ENCODE results near the gene ACADL. TPM values are rescaled to one million over a fixed set of nuclear protein-coding genes. Genes with fewer than 3 reads are reported as not detected.

ACADL gene
- total and polyA plus RNA-seq, 2 of the 13 experiments (the other 11 are each of a cell fraction or from before 2014, with no cell fraction given): not detected

- TF ChIP-seq HOXA7 (CRISPR knock-in tag; IDR thresholded peaks at IDR 0.05) (no peak), ZFP36 (IDR thresholded peaks at IDR 0.05; ENCODE audit: borderline replicate concordance, low read depth, low read length, partially characterized antibody) (no peak), ZC3H13 (CRISPR knock-in tag; IDR thresholded peaks at IDR 0.05) (no peak), ZFP1 (CRISPR knock-in tag; IDR thresholded peaks at IDR 0.05) (no peak), DNMT1 (CRISPR knock-in tag; IDR thresholded peaks at IDR 0.05) (no peak), IRF9 (CRISPR knock-in tag; IDR thresholded peaks at IDR 0.05; ENCODE audit: borderline replicate concordance) (no peak), BATF2 (CRISPR knock-in tag; IDR thresholded peaks at IDR 0.05) (peak; percentile 77; the same call in 1 of the 2 replicates), HOXA5 (CRISPR knock-in tag; IDR thresholded peaks at IDR 0.05) (peak; percentile 44; the same call in 1 of the 2 replicates), ZNF770 (CRISPR knock-in tag; IDR thresholded peaks at IDR 0.05) (peak; percentile 28; the same call in 1 of the 2 replicates), ATF3 (CRISPR knock-in tag; IDR thresholded peaks at IDR 0.05) (no peak), PLSCR1 (CRISPR knock-in tag; IDR thresholded peaks at IDR 0.05; ENCODE audit: borderline replicate concordance) (no peak), ZNF605 (CRISPR knock-in tag; IDR thresholded peaks at IDR 0.05) (peak; percentile 89), MAFG (CRISPR knock-in tag; IDR thresholded peaks at IDR 0.05) (no peak), ZNF276 (CRISPR knock-in tag; IDR thresholded peaks at IDR 0.05; ENCODE audit: low read depth) (no peak; the same call in 1 of the 2 replicates), SP2 (CRISPR knock-in tag; IDR thresholded peaks at IDR 0.05) (peak; percentile 32; the same call in 1 of the 2 replicates), POLR2G (IDR thresholded peaks at IDR 0.05; ENCODE audit: low read depth, low read length) (peak; percentile 72), ZNF207 (IDR thresholded peaks at IDR 0.05; ENCODE audit: borderline replicate concordance) (no peak), ARID2 (CRISPR knock-in tag; IDR thresholded peaks at IDR 0.05; ENCODE audit: borderline replicate concordance) (peak; percentile 26; the same call in 1 of the 2 replicates), ZNF329 (CRISPR knock-in tag; IDR thresholded peaks at IDR 0.05; ENCODE audit: low read depth) (0 out of 2 replicates have a peak, but pooled peaks have one; percentile 51), HNRNPK (IDR thresholded peaks at IDR 0.05; ENCODE audit: low read depth, low read length, poor library complexity, severe bottlenecking) (no peak), ZEB1 (IDR thresholded peaks at IDR 0.05; ENCODE audit: insufficient replicate concordance, low read depth) (peak; percentile 72)
Observed at GRCh38 chr2:210171309-210172218, 53.7 kb downstream of the ACADL start, which contains the start of gene KANSL1L (continued).

All from HepG2 (cell line).